ENCODE results near the gene PIK3R6. TPM values are rescaled to one million over a fixed set of nuclear protein-coding genes. Genes with fewer than 3 reads are reported as not detected.
"Not testable (repeated sequence)": the region's sequence is repeated elsewhere in the genome, so short reads cannot be mapped to it uniquely, and the experiment has no call there.

The PIK3R6 gene
- total RNA-seq, 1 experiment from 2014 or later = not detected

GRCh38 chr17:8806253-8806925 lies 61.1 kb downstream of the PIK3R6 start:
- H2AFZ ChIP-seq (ENCODE audit: low read length) = no peak overlapping the region
- Mint-ChIP-seq H3K27me3 (ENCODE audit: low read depth) (no peaks in the 10 kb centered on the region; the same call in none of the 2 replicates), H3K4me1 (peaks cover 12 to 18% of the 10 kb centered on the region in 2 experiments), H3K9me3 (peaks cover 10 to 16% of the 10 kb centered on the region in 2 experiments), H3K4me3 (no peak overlapping the region), H3K27ac (no peak overlapping the region; a peak in 1 of 7 replicates), H3K36me3 (ENCODE audit: insufficient read depth in 1 of 3, low read depth in 3 of 3) (peaks cover 0 to 8% (median 0%) of the 10 kb centered on the region in 3 experiments; a peak in 2 of 7 replicates)
- no CpG with 5 or more reads among the region's 3 CpGs for WGBS (ENCODE audit: extremely low coverage, insufficient read length, low lambda C conversion rate)
- no peak for TF ChIP-seq CTCF (conservative IDR thresholded peaks at IDR 0.05)
- no peaks in the 10 kb centered on the region for H3K79me2 ChIP-seq (ENCODE audit: insufficient read depth, low read length)
- no peaks in the 10 kb centered on the region for H3K4me1 ChIP-seq (ENCODE audit: insufficient read depth, low read length)
- no peak overlapping the region for H4K91ac ChIP-seq (ENCODE audit: insufficient read length, low read depth, low read length)
- no peak overlapping the region; the same call in 1 of the 2 replicates for H3K14ac ChIP-seq (ENCODE audit: insufficient read depth, low read length)
- no peak overlapping the region for H2BK12ac ChIP-seq (ENCODE audit: insufficient read length, low read depth, low read length)
- no peak overlapping the region for H4K5ac ChIP-seq (ENCODE audit: insufficient read length, low read depth, low read length)
- no peak overlapping the region for H3K56ac ChIP-seq (ENCODE audit: insufficient read length, low read depth, low read length)
- no peak overlapping the region for H3K27ac ChIP-seq (ENCODE audit: insufficient read length, low read depth, low read length)
- no peak overlapping the region for H2AK5ac ChIP-seq (ENCODE audit: insufficient read length, low read length)
- no peak overlapping the region for H3K9ac ChIP-seq (ENCODE audit: extremely low read depth, insufficient read length, low read length)
- H3K23me2 ChIP-seq (ENCODE audit: insufficient read length, low read depth, low read length, poor library complexity, severe bottlenecking) = no peaks in the 10 kb centered on the region
- no peak overlapping the region for H2BK20ac ChIP-seq (ENCODE audit: low read depth, low read length, poor library complexity, severe bottlenecking)
- no peak overlapping the region for H3T11ph ChIP-seq (ENCODE audit: low read length)
- H3K9me3 ChIP-seq (ENCODE audit: control insufficient read depth, low read depth, low read length) = no peaks in the 10 kb centered on the region
- H3K18ac ChIP-seq (ENCODE audit: insufficient read length, low read depth, low read length) = no peak overlapping the region
- no peaks in the 10 kb centered on the region for H3K79me1 ChIP-seq (ENCODE audit: insufficient read depth, low read depth, low read length, poor library complexity, severe bottlenecking)
- no peak overlapping the region for H4K8ac ChIP-seq (replicated peaks; ENCODE audit: insufficient read length, low read depth, low read length)
- H3K23ac ChIP-seq (ENCODE audit: insufficient read length, low read depth, low read length) = no peak overlapping the region
- no peak overlapping the region for H3K4me2 ChIP-seq (ENCODE audit: insufficient read depth, insufficient read length, low read length)
- no peak overlapping the region for H2BK15ac ChIP-seq (ENCODE audit: low read depth, low read length)
- no peaks in the 10 kb centered on the region for H3K27me3 ChIP-seq (ENCODE audit: insufficient read depth, low read length)
- no peak overlapping the region for H2BK120ac ChIP-seq (ENCODE audit: low read depth, low read length, poor library complexity, severe bottlenecking)
- no peaks in the 10 kb centered on the region for H4K20me1 ChIP-seq (ENCODE audit: control insufficient read depth, insufficient read depth, insufficient read length)
- no peak overlapping the region for H3K4ac ChIP-seq (ENCODE audit: low read depth, low read length)
- no peak overlapping the region for H2BK5ac ChIP-seq (ENCODE audit: insufficient read length, low read length)
- DNase-seq = peak; percentile 20

- not testable (repeated sequence) for H2BK120ac ChIP-seq (ENCODE audit: low read depth, low read length, poor library complexity, severe bottlenecking); H3K27ac ChIP-seq (ENCODE audit: insufficient read length, low read depth, low read length); H3K4ac ChIP-seq (ENCODE audit: low read depth, low read length); H3K79me2 ChIP-seq (ENCODE audit: insufficient read depth, low read length); H4K20me1 ChIP-seq (ENCODE audit: control insufficient read depth, insufficient read depth, insufficient read length); H3T11ph ChIP-seq (ENCODE audit: low read length); H3K9ac ChIP-seq (ENCODE audit: extremely low read depth, insufficient read length, low read length); H3K14ac ChIP-seq (ENCODE audit: insufficient read depth, low read length); H3K18ac ChIP-seq (ENCODE audit: insufficient read length, low read depth, low read length); H3K9me3 ChIP-seq (ENCODE audit: control insufficient read depth, low read depth, low read length); H2BK12ac ChIP-seq (ENCODE audit: insufficient read length, low read depth, low read length); H4K8ac ChIP-seq (replicated peaks; ENCODE audit: insufficient read length, low read depth, low read length); H3K27me3 Mint-ChIP-seq (ENCODE audit: low read depth); H4K91ac ChIP-seq (ENCODE audit: insufficient read length, low read depth, low read length); H3K4me2 ChIP-seq (ENCODE audit: insufficient read depth, insufficient read length, low read length); H3K27ac Mint-ChIP-seq; H2AFZ ChIP-seq (ENCODE audit: low read length); H2BK5ac ChIP-seq (ENCODE audit: insufficient read length, low read length); H3K27me3 ChIP-seq (ENCODE audit: insufficient read depth, low read length); H3K79me1 ChIP-seq (ENCODE audit: insufficient read depth, low read depth, low read length, poor library complexity, severe bottlenecking); H3K36me3 Mint-ChIP-seq (ENCODE audit: insufficient read depth in 1 of 3, low read depth in 3 of 3); H3K4me1 ChIP-seq (ENCODE audit: insufficient read depth, low read length); H2AK5ac ChIP-seq (ENCODE audit: insufficient read length, low read length); H3K4me3 Mint-ChIP-seq; H4K5ac ChIP-seq (ENCODE audit: insufficient read length, low read depth, low read length); H2BK15ac ChIP-seq (ENCODE audit: low read depth, low read length); H3K23ac ChIP-seq (ENCODE audit: insufficient read length, low read depth, low read length); H2BK20ac ChIP-seq (ENCODE audit: low read depth, low read length, poor library complexity, severe bottlenecking); H3K56ac ChIP-seq (ENCODE audit: insufficient read length, low read depth, low read length); H3K23me2 ChIP-seq (ENCODE audit: insufficient read length, low read depth, low read length, poor library complexity, severe bottlenecking)
- Mint-ChIP-seq H3K9me3 (peaks cover 8 to 13% of the 10 kb centered on the region in 2 experiments), H3K4me1 (peaks cover 12 to 19% of the 10 kb centered on the region in 2 experiments)
- DNase-seq = peak; percentile 15
- WGBS (ENCODE audit: extremely low coverage, insufficient read length, low lambda C conversion rate) = no CpG with 5 or more reads among the region's 10 CpGs
Measured at GRCh38 chr17:8805396-8805795, 62.1 kb downstream of the PIK3R6 start.
